ENCODE measurements around the gene RIOX2.
"Not testable (repeated sequence)": the region's sequence is repeated elsewhere in the genome, so short reads cannot be mapped to it uniquely, and the experiment has no call there.

RIOX2 gene

GRCh38 chr3:97911459-97911858 lies 60.8 kb downstream of the RIOX2 start:
- DNase-seq (ENCODE audit: low read depth): no peak

GRCh38 chr3:97910931-97911351 lies 61.3 kb downstream of the RIOX2 start:
- DNase-seq (ENCODE audit: low read depth): no peak

- DNase-seq (ENCODE audit: low read depth): not testable (repeated sequence)
Observed at GRCh38 chr3:97910236-97910831, 61.9 kb downstream of the RIOX2 start.

GRCh38 chr3:97909830-97910229 lies 62.4 kb downstream of the RIOX2 start:
- not testable (repeated sequence) for DNase-seq (ENCODE audit: low read depth)

GRCh38 chr3:97901313-97902248 lies 70.7 kb downstream of the RIOX2 start:
- DNase-seq (ENCODE audit: low read depth): no peak

- no peak for DNase-seq (ENCODE audit: low read depth)
Observed at GRCh38 chr3:97899331-97899730, 72.9 kb downstream of the RIOX2 start.

- DNase-seq (ENCODE audit: low read depth): peak; percentile 8
Observed at GRCh38 chr3:97896547-97896946, 75.7 kb downstream of the RIOX2 start.

- no peak for DNase-seq (ENCODE audit: low read depth)
Observed at GRCh38 chr3:97896129-97896528, 76.1 kb downstream of the RIOX2 start.

- no peak for DNase-seq (ENCODE audit: low read depth)
Observed at GRCh38 chr3:97895216-97895615, 77.0 kb downstream of the RIOX2 start.

GRCh38 chr3:97892852-97893251 lies 79.4 kb downstream of the RIOX2 start:
- no peak for DNase-seq (ENCODE audit: low read depth)
